ENCODE data around the gene ZEB1.
"Not testable (repeated sequence)": the region's sequence is repeated elsewhere in the genome, so short reads cannot be mapped to it uniquely, and the experiment has no call there.

The ZEB1 gene

GRCh38 chr10:31364238-31364637, 45.2 kb downstream of the ZEB1 start:
- not testable (repeated sequence) for DNase-seq (ENCODE audit: low read depth in 4 of 4, low spot score in 1 of 4)

- no peak for DNase-seq (ENCODE audit: low read depth in 4 of 4, low spot score in 1 of 4)
Observed at GRCh38 chr10:31366703-31367102, 47.7 kb downstream of the ZEB1 start.

- no peak for DNase-seq (ENCODE audit: low read depth in 4 of 4, low spot score in 1 of 4)
Observed at GRCh38 chr10:31368724-31369123, 49.7 kb downstream of the ZEB1 start.

- DNase-seq (ENCODE audit: low read depth in 4 of 4, low spot score in 1 of 4), result no peak
Observed at GRCh38 chr10:31372439-31372838, 53.4 kb downstream of the ZEB1 start.

GRCh38 chr10:31374146-31374696, 55.2 kb downstream of the ZEB1 start:
- no peak for DNase-seq (ENCODE audit: low read depth in 4 of 4, low spot score in 1 of 4)

DNA sequence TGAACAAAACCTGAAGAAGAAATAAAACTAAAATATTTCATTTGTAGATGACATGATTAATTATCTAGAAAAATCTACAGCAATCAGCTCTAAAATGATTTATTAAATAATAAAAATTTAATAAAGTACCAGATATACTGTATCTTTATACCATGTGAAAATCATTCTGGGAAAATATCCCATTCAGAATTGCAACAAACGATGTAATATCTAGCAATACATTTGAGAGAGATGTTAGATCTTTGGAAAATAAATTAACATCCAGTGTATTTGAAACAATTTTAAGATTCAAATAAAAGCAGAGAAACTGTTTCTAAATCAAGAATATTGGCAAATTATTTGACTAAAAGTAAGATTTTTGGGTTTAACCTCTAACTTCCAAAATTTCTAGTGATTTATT, 62.2 kb downstream of the ZEB1 start:
- DNase-seq (ENCODE audit: low read depth in 4 of 4, low spot score in 1 of 4), result no peak

DNA sequence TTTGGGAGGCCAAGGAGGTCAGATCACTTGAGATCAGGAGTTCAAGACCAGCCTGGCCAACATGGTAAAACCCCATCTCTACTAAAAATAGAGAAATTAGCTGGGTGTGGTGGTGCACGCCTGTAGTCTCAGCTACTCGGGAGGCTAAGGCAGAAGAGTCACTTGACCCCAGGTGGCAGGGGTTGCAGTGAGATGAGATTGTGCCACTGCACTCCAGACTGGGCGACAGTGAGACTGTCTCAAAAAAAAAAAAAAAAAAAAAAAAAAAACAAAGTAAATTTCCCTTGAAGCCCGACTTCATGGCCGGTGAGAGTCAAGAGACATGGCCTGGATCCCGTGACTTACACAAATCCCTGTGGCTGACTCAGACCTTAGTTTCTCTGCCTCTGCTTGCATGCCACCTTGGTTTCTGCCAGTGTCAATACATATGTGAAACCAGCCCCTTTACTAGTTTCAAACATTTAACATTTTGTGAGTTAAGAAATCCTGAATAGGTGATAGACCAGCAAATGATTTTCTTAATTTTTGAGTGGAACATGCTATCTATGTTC, 62.8 kb downstream of the ZEB1 start:
- no peak for DNase-seq (ENCODE audit: low read depth in 4 of 4, low spot score in 1 of 4)

DNA sequence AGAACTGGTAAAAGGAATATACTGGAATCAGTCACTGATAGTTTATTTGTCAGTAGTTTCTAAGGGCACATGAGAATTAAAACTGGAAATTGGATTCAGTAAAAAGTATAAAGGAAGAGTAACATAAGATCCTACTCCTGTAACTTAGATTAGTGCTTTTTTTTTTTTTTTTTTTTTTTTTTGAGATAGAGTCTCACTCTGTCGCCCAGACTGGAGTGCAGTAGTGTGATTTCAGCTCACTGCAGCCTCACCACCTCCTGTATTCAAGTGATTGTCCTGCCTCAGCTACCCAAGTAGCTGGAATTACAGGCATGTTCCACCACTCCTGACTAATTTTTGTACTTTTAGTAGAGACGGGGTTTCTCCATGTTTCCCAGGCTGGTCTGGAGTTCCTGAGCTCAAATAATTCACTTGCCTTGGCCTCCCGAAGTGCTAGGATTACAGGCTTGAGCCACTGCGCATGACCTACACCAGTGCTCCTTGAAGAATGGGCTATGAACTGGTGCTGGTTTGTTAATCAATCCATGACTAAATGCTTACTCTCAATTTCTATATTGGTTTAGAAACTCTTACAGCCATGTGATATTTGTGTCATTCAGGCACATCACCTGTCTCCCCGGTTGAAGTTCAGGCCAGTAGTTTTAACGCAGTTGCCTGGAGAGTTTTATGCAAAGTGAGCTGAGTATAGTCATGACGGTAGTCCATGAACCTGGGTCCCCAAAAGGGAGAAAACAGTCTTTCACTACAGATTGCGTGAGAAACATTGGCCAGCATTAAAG, 65.0 kb downstream of the ZEB1 start:
- no peak for DNase-seq (ENCODE audit: low read depth in 4 of 4, low spot score in 1 of 4)

DNA sequence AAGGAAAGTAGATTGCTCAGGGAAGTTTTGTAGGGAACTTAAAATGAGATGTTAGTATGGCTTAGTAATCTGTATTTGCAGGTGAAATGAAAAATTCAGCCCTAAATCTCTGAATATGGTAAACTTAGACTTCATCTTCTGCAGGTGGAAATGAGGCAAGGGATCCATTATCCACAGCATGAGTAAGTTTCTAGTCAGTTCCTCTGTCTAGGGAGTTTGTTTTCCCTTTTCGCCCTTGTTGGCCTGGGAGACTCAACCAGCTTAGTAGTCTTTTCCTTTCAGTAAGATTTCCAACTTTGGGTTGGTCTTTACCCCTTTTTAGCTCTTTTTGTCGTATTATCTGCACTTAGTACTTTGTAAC, 65.6 kb downstream of the ZEB1 start:
- no peak for DNase-seq (ENCODE audit: low read depth in 4 of 4, low spot score in 1 of 4)

DNA sequence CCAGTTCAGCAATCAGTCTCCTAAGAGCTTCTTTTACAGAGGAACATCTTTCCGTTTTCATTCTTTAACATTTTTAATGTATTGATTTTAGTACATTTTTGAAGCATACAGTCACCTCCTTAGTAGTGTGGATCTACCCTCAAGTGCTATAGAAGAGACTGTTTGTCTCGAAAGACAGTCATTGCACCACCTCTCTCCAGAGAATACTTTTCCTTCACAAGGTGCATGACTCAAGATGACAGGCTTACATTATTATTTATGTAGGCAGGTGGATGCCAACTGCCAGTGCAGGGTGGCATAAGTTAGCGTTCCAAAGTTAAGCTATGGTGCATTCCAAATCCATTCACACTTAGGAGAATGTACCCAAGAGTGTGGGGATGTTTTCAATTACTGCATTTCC, 71.8 kb downstream of the ZEB1 start:
- DNase-seq (ENCODE audit: low read depth in 4 of 4, low spot score in 1 of 4), result no peak

DNA sequence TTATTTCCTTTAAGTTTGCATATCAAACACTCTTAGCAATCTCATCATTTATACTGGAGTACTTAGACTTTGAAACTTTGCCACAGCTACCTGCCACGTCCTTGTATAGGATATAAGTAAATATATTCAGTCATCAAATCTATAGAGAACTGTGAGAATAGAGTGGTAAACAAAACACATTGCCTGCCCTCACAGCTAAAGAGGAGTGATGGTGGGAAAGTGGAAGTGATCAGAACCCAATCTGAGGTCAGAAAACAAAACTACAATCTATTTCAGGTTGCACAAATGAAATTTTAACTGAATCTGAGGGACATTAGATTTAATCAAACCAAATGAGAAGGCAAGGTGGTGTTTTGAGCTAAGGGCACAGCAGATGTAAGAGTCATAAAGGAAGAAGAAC, 74.8 kb downstream of the ZEB1 start:
- DNase-seq (ENCODE audit: low read depth in 4 of 4, low spot score in 1 of 4), result no peak

DNA sequence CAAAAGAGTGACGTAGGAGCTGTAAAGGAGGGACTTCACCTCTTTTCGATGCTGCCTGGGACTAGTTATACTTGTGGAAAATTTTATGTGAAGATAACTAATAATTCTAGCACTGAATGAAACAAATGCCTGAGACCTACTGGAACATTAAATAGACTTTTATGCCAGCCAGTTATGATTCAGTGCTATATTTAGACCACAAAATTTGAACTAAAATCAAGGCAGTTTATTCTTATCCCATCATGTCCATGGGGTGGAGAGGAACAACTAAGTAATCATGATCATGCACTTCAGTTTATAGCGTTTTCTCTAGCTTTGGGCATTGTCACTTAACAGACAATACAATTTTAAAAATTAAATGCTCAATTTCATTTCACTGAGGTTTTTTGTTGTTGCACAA, 76.7 kb downstream of the ZEB1 start:
- DNase-seq (ENCODE audit: low read depth in 4 of 4, low spot score in 1 of 4), result no peak

GRCh38 chr10:31396376-31396775, 77.4 kb downstream of the ZEB1 start:
- DNase-seq (ENCODE audit: low read depth in 4 of 4, low spot score in 1 of 4), result no peak

DNA sequence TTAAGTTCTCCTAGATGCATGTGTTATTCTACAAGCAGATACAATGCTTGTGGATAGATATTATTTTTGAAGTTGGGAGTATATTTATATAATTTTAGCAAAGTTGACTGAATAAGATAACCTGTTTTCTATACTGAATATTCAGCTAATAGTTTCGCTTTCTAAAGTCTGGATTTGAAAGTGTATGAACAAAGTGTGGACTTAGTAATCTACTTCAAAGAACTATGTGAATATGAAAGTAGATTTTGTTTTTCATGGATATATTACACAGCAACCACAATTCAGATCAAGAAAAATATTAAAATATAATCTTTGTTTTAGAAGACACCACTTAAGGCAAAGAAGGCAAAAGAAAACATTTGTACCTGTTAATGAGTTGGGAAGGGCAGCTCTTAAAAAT, 78.8 kb downstream of the ZEB1 start:
- DNase-seq (ENCODE audit: low read depth in 4 of 4, low spot score in 1 of 4), result no peak

GRCh38 chr10:31399171-31399570, 80.2 kb downstream of the ZEB1 start:
- DNase-seq (ENCODE audit: low read depth in 4 of 4, low spot score in 1 of 4), result no peak

DNA sequence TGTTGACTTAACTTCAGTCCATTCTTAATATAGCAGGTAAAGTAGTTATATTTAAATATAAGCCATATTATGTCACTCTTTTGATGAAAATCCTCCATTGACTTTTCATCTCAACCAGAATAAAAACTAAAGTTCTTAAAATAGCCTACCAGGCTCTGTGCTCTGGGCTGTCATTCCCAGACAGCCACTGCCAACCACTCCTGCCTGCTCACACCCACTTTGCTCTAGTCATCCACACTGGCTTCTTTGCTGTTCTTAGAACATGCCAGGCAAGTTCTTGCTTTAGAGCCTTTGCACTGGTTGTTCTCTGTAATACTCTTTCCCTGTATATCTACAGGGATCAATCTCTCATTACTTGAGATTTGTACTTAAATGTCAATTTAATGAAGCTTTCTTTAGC, 80.6 kb downstream of the ZEB1 start:
- DNase-seq (ENCODE audit: low read depth in 4 of 4, low spot score in 1 of 4), result no peak

DNA sequence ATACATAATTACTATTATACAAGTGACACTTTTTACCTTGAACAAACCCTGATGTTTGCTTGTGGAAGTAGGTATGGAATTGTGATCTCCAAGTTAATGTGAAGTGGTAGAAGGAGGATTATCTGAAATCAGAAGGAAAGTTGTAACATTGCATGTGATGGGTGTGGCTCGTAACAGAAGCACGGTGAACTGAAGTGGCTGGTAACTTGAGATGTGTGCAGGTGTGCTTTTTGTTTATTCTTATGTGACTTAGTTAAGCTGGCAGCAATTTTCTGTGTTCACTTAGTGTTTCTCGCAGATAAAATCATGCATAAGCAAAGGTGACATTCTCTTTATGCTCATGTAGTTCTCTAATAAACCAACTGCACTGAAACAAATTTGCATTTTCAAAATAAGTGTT, 82.3 kb downstream of the ZEB1 start:
- no peak for DNase-seq (ENCODE audit: low read depth in 4 of 4, low spot score in 1 of 4)

DNA sequence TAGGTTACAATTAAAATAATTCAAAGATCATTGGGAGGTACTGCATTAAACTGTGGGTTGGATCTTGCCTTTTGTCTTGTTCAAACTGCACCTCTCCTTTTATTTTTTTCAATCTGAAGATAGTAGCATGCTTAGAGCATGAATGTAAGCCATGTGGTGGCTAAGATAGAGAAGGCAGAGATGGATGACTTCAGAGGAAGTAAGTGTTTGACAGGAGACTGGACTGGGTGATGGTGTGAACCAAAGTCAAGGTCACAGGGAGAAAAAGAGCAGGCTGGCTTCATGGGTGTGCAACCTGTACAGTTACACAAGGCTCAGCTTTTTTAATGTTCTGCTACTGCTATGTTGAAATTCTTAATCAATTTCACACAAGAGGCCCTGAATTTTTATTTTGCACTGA, 85.6 kb downstream of the ZEB1 start:
- no peak for DNase-seq (ENCODE audit: low read depth in 4 of 4, low spot score in 1 of 4)

DNA sequence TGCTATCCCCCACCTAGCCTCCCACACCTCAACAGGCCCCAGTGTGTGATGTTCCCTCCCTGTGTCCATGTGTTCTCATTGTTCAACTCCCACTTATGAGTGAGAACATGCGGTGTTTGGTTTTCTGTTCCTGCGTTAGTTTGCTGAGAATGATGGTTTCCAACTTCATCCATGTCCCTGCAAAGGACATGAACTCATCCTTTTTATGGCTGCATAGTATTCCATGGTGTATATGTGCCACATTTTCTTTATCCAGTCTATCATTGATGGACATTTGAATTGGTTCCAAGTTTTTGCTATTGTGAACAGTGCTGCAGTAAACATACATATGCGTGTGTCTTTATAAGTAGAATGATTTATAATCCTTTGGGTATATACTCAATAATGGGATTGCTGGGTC, 86.8 kb downstream of the ZEB1 start:
- not testable (repeated sequence) for DNase-seq (ENCODE audit: low read depth in 4 of 4, low spot score in 1 of 4)

DNA sequence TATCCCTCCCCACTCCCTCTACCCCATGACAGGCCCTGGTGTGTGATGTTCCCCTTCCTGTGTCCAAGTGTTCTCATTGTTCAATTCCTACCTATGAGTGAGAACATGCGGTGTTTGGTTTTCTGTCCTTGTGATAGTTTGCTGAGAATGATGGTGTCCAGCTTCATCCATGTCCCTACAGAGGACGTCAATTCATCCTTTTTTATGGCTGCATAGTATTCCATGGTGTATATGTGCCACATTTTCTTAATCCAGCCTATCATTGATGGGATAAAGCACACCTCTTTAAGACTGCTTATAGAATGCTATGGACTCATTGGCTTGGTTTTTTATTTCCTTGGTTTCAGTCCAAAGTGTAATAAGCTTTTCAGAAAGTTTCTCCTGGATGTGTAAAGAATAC, 93.4 kb downstream of the ZEB1 start:
- not testable (repeated sequence) for DNase-seq (ENCODE audit: low read depth in 4 of 4, low spot score in 1 of 4)

- DNase-seq (ENCODE audit: low read depth in 4 of 4, low spot score in 1 of 4), result no peak
Observed at GRCh38 chr10:31413325-31413724, 94.3 kb downstream of the ZEB1 start.

DNA sequence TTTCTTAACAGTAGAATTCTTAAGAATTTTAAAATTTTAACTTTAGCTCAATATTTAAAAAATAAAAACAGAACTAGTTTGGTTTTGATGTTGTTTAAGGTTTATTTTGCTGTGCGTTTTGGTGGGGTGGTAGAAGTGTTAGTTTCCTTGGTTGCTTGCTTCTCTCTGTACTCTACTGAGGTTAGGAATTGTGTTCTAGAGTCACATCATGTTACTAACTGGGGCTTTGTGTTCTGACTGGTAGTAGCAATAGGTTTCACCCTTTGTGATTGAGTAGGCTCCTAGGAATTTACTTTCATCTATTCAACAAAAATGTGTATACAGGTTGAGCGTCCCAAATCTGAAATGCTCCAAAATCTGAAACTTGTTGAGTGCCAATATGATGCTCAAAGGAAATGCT, 99.5 kb downstream of the ZEB1 start:
- DNase-seq (ENCODE audit: low read depth in 4 of 4, low spot score in 1 of 4), result no peak

Data from stimulated activated CD4-positive, alpha-beta T cell treated with anti-CD3 and anti-CD28 coated beads, Interleukin-1b, Interleukin-23, amount 100 ng/mL, for 24 hours (primary cell).